Measurements from ENCODE around the gene SNX13.

SNX13 gene

DNA sequence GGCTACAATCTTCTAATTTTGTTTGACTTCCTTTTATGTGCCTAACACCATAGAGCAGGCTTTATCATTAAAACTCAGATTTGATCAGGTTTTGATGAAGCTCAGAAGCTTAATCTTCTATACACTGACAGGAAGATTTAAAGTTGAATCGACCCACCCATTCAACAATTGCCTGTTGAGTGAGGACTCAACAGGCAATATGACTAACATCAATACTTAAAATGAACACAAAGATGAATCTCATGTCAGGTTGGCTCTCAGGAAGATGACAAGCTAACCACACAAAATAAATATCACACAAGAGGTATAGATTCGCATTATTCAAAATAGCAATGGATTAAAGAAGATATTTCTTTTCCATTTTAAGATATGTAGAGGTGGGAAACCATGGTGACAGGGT, 36.7 kb upstream of the SNX13 start:
- Histone ChIP-seq H3K27ac (ENCODE audit: low read length, poor library complexity, severe bottlenecking) (no peak overlapping the region), H3K4me3 (ENCODE audit: insufficient read depth in 1 of 2, low read depth in 1 of 2, low read length in 2 of 2) (no peak overlapping the region), H4K91ac (ENCODE audit: low read length) (no peak overlapping the region), H3K4me1 (ENCODE audit: control insufficient read depth, insufficient read depth, low read depth, low read length) (no peaks in the 10 kb centered on the region), H3K27me3 (ENCODE audit: control insufficient read depth in 1 of 2, insufficient read depth in 1 of 2, low read length in 2 of 2) (no peaks in the 10 kb centered on the region), H3K79me1 (replicated peaks; ENCODE audit: low read length, poor library complexity, severe bottlenecking) (no peaks in the 10 kb centered on the region), H3K14ac (ENCODE audit: low read length in 2 of 2) (no peak overlapping the region), H3K9ac (ENCODE audit: low read length) (no peak overlapping the region), H3K18ac (ENCODE audit: low read depth in 1 of 2, low read length in 2 of 2) (no peak overlapping the region), H3K9me3 (ENCODE audit: control insufficient read depth, low read length) (peaks cover 5% of the 10 kb centered on the region), H2AFZ (ENCODE audit: low read depth, low read length) (no peak overlapping the region), H2AK5ac (ENCODE audit: low read length, severe bottlenecking) (no peak overlapping the region), H3K4me2 (ENCODE audit: low read length, poor library complexity, severe bottlenecking) (no peak overlapping the region), H2BK120ac (ENCODE audit: low read depth, low read length) (no peak overlapping the region), H2BK5ac (ENCODE audit: low read depth, low read length, poor library complexity, severe bottlenecking) (no peak overlapping the region), H3K23ac (ENCODE audit: low read length in 2 of 2) (no peak overlapping the region), H3K36me3 (ENCODE audit: control insufficient read depth in 1 of 2, insufficient read depth in 2 of 2, low read depth in 1 of 2, low read length in 2 of 2) (no peaks in the 10 kb centered on the region), H2BK15ac (ENCODE audit: low read depth, poor library complexity, severe bottlenecking) (no peak overlapping the region), H4K8ac (ENCODE audit: low read length) (no peak overlapping the region), H3K4ac (ENCODE audit: low read depth in 1 of 2, low read length in 2 of 2) (no peak overlapping the region), H2BK12ac (ENCODE audit: low read length in 2 of 2) (no peak overlapping the region)
- no CpG with 5 or more reads among the region's 2 CpGs for WGBS
- no peak for DNase-seq

GRCh38 chr7:17971411-17971810, 31.1 kb upstream of the SNX13 start:
- no peak overlapping the region for H3K14ac ChIP-seq (ENCODE audit: low read length in 2 of 2)
- H3K9me3 ChIP-seq (ENCODE audit: control insufficient read depth, low read length): no peaks in the 10 kb centered on the region
- no peak overlapping the region for H2BK12ac ChIP-seq (ENCODE audit: low read length in 2 of 2)
- H3K4ac ChIP-seq (ENCODE audit: low read depth in 1 of 2, low read length in 2 of 2): no peak overlapping the region
- H3K9ac ChIP-seq (ENCODE audit: low read length): no peak overlapping the region
- no peak overlapping the region for H4K91ac ChIP-seq (ENCODE audit: low read length)
- H2BK15ac ChIP-seq (ENCODE audit: low read depth, poor library complexity, severe bottlenecking): no peak overlapping the region
- H3K4me3 ChIP-seq (ENCODE audit: insufficient read depth in 1 of 2, low read depth in 1 of 2, low read length in 2 of 2): no peak overlapping the region
- H3K4me2 ChIP-seq (ENCODE audit: low read length, poor library complexity, severe bottlenecking): no peak overlapping the region
- no peaks in the 10 kb centered on the region for H3K36me3 ChIP-seq (ENCODE audit: control insufficient read depth in 1 of 2, insufficient read depth in 2 of 2, low read depth in 1 of 2, low read length in 2 of 2)
- no peak overlapping the region for H3K23ac ChIP-seq (ENCODE audit: low read length in 2 of 2)
- peak; percentile 16 for DNase-seq
- no peak overlapping the region for H2AFZ ChIP-seq (ENCODE audit: low read depth, low read length)
- no peak overlapping the region for H4K8ac ChIP-seq (ENCODE audit: low read length)
- H3K27me3 ChIP-seq (ENCODE audit: control insufficient read depth in 1 of 2, insufficient read depth in 1 of 2, low read length in 2 of 2): no peaks in the 10 kb centered on the region
- no peak overlapping the region for H3K18ac ChIP-seq (ENCODE audit: low read depth in 1 of 2, low read length in 2 of 2)
- 83% methylated on average over 1 of the region's 2 CpGs for WGBS
- H3K4me1 ChIP-seq (ENCODE audit: control insufficient read depth, insufficient read depth, low read depth, low read length): no peaks in the 10 kb centered on the region
- H3K27ac ChIP-seq (ENCODE audit: low read length, poor library complexity, severe bottlenecking): no peak overlapping the region
- H2BK5ac ChIP-seq (ENCODE audit: low read depth, low read length, poor library complexity, severe bottlenecking): no peak overlapping the region
- no peaks in the 10 kb centered on the region for H3K79me1 ChIP-seq (replicated peaks; ENCODE audit: low read length, poor library complexity, severe bottlenecking)
- H2AK5ac ChIP-seq (ENCODE audit: low read length, severe bottlenecking): no peak overlapping the region
- no peak overlapping the region for H2BK120ac ChIP-seq (ENCODE audit: low read depth, low read length)

DNA sequence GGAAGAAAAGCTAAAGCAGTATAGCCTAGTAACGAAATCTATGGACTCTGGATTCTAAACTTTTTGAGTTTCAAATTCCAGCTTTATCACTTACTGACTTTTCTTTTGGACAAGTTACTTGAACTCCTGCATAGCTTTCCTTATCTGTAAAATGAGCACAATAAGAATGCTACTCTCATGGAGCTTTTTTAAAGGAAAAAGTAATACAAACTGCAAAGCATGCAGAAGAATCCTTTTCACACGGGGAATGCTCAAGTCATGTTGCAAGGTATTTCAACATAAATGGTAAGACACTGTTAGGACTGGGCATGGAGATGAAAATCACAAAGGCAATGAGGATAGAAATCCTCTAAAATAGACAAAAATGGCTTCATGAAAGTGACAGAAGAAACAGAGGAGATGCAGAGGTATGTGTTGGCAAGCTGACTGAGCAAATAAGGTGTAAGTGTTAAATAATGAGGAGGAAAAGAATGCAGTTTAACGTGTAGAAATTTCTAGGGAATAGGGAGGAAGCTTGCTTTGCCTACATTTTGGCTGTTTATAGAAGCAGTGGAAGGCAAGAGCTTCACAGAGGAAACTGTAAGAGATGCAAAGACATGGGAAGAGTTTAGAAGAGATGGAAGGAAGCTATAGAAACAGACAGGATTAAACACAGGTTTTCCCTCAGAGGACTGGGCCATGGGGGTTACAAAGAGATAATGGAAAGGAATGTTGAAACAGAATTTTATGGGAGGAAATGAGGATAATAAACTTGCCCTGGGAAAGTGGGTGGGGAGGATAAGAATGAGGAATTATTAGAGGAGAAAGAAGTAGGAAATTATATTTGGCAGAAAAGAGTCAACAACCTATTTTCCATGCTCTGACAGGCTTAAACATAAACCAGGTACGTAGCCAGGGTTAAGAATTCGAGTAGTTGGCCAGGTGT, 28.8 kb upstream of the SNX13 start:
- no peak for DNase-seq
- no peak overlapping the region for H3K14ac ChIP-seq (ENCODE audit: low read length in 2 of 2)
- H2BK15ac ChIP-seq (ENCODE audit: low read depth, poor library complexity, severe bottlenecking): no peak overlapping the region
- H3K79me1 ChIP-seq (replicated peaks; ENCODE audit: low read length, poor library complexity, severe bottlenecking): no peaks in the 10 kb centered on the region
- no peak overlapping the region for H3K4ac ChIP-seq (ENCODE audit: low read depth in 1 of 2, low read length in 2 of 2)
- H3K27ac ChIP-seq (ENCODE audit: low read length, poor library complexity, severe bottlenecking): no peak overlapping the region
- H2BK12ac ChIP-seq (ENCODE audit: low read length in 2 of 2): no peak overlapping the region
- no peak overlapping the region for H3K18ac ChIP-seq (ENCODE audit: low read depth in 1 of 2, low read length in 2 of 2)
- H3K9ac ChIP-seq (ENCODE audit: low read length): no peak overlapping the region
- H4K8ac ChIP-seq (ENCODE audit: low read length): no peak overlapping the region
- 82% methylated on average over 5 of the region's 5 CpGs for WGBS
- no peak overlapping the region for H2AK5ac ChIP-seq (ENCODE audit: low read length, severe bottlenecking)
- no peak overlapping the region for H3K23ac ChIP-seq (ENCODE audit: low read length in 2 of 2)
- no peaks in the 10 kb centered on the region for H3K27me3 ChIP-seq (ENCODE audit: control insufficient read depth in 1 of 2, insufficient read depth in 1 of 2, low read length in 2 of 2)
- no peak overlapping the region for H3K4me3 ChIP-seq (ENCODE audit: insufficient read depth in 1 of 2, low read depth in 1 of 2, low read length in 2 of 2)
- H4K91ac ChIP-seq (ENCODE audit: low read length): no peak overlapping the region
- H3K9me3 ChIP-seq (ENCODE audit: control insufficient read depth, low read length): no peaks in the 10 kb centered on the region
- H2BK5ac ChIP-seq (ENCODE audit: low read depth, low read length, poor library complexity, severe bottlenecking): no peak overlapping the region
- no peak overlapping the region for H2AFZ ChIP-seq (ENCODE audit: low read depth, low read length)
- no peak overlapping the region for H2BK120ac ChIP-seq (ENCODE audit: low read depth, low read length)
- H3K4me2 ChIP-seq (ENCODE audit: low read length, poor library complexity, severe bottlenecking): no peak overlapping the region
- H3K36me3 ChIP-seq (ENCODE audit: control insufficient read depth in 1 of 2, insufficient read depth in 2 of 2, low read depth in 1 of 2, low read length in 2 of 2): no peaks in the 10 kb centered on the region
- H3K4me1 ChIP-seq (ENCODE audit: control insufficient read depth, insufficient read depth, low read depth, low read length): no peaks in the 10 kb centered on the region

GRCh38 chr7:17966706-17967105, 26.4 kb upstream of the SNX13 start:
- Histone ChIP-seq H3K36me3 (ENCODE audit: control insufficient read depth in 1 of 2, insufficient read depth in 2 of 2, low read depth in 1 of 2, low read length in 2 of 2) (no peaks in the 10 kb centered on the region), H3K4me2 (ENCODE audit: low read length, poor library complexity, severe bottlenecking) (no peak overlapping the region), H2BK120ac (ENCODE audit: low read depth, low read length) (no peak overlapping the region), H3K27me3 (ENCODE audit: control insufficient read depth in 1 of 2, insufficient read depth in 1 of 2, low read length in 2 of 2) (no peaks in the 10 kb centered on the region), H3K4me1 (ENCODE audit: control insufficient read depth, insufficient read depth, low read depth, low read length) (no peaks in the 10 kb centered on the region), H3K9me3 (ENCODE audit: control insufficient read depth, low read length) (no peaks in the 10 kb centered on the region), H3K9ac (ENCODE audit: low read length) (no peak overlapping the region), H2BK15ac (ENCODE audit: low read depth, poor library complexity, severe bottlenecking) (no peak overlapping the region), H4K91ac (ENCODE audit: low read length) (no peak overlapping the region), H2AFZ (ENCODE audit: low read depth, low read length) (no peak overlapping the region), H4K8ac (ENCODE audit: low read length) (no peak overlapping the region), H2BK5ac (ENCODE audit: low read depth, low read length, poor library complexity, severe bottlenecking) (no peak overlapping the region), H3K79me1 (replicated peaks; ENCODE audit: low read length, poor library complexity, severe bottlenecking) (no peaks in the 10 kb centered on the region), H3K18ac (ENCODE audit: low read depth in 1 of 2, low read length in 2 of 2) (no peak overlapping the region), H3K27ac (ENCODE audit: low read length, poor library complexity, severe bottlenecking) (no peak overlapping the region), H2BK12ac (ENCODE audit: low read length in 2 of 2) (no peak overlapping the region), H3K14ac (ENCODE audit: low read length in 2 of 2) (no peak overlapping the region), H3K23ac (ENCODE audit: low read length in 2 of 2) (no peak overlapping the region), H2AK5ac (ENCODE audit: low read length, severe bottlenecking) (no peak overlapping the region), H3K4me3 (ENCODE audit: insufficient read depth in 1 of 2, low read depth in 1 of 2, low read length in 2 of 2) (no peak overlapping the region), H3K4ac (ENCODE audit: low read depth in 1 of 2, low read length in 2 of 2) (no peak overlapping the region)
- DNase-seq: no peak
- WGBS: 100% methylated on average over 3 of the region's 3 CpGs
